BJ (cell line): ENCODE measurements around the gene ELAC1. TPM values are rescaled to one million over a fixed set of nuclear protein-coding genes. Genes with fewer than 3 reads are reported as not detected.

Experiments
- CTCF ChIA-PET: fragments of 350-600 bp; formaldehyde crosslinking; extraction: SDS; loops from one replicate; lab custom pipeline; 2021; ENCODE audit warnings: antibody characterized with exemption, inconsistent platforms; lab: Yijun Ruan, JAX
- POLR2A ChIA-PET: fragments of 300-600 bp; sonication (Branson Sonifier 250); formaldehyde crosslinking; extraction: SDS; loops from one replicate; lab custom pipeline; 2021; ENCODE audit warnings: antibody characterized with exemption; lab: Charles Lee
- DNase-seq: peaks from one replicate; pipeline ENCODE4 v3.0.0-alpha.2; 2011; ENCODE audit warnings: low read depth
- H3K27me3 ChIP-seq: 2 replicates; pipeline ENCODE4 v1.6.0; 2011; ENCODE audit warnings: low read length; ENCODE audit not compliant: control insufficient read depth, insufficient read depth
- H3K36me3 ChIP-seq: 2 replicates; pipeline ENCODE4 v1.5.1; 2011; ENCODE audit warnings: low read length; ENCODE audit not compliant: control insufficient read depth, insufficient read depth
- H3K4me3 ChIP-seq: 2 replicates; pipeline ENCODE4 v1.5.1; 2011; ENCODE audit warnings: low read depth, mild to moderate bottlenecking, control low read depth, low read length
- CTCF ChIP-seq: IDR thresholded peaks from 2 replicates; pipeline ENCODE4 v1.5.1; 2011; ENCODE audit warnings: low read depth, mild to moderate bottlenecking, control low read depth, inconsistent platforms, low read length, moderate library complexity; ENCODE audit not compliant: insufficient read depth
- polyA plus RNA-seq: library from polyadenylated mRNA; depleted of rRNA; stranded (reverse); fragments of >200 nt; gene quantifications from 2 replicates; pipeline ENCODE4 v1.2.3, GENCODE V29; 2011

The ELAC1 gene
- polyA plus RNA-seq, 1 experiment: 4.4 TPM

GRCh38 chr18:50933684-50934083 is 34.2 kb upstream of the ELAC1 start:
- Histone ChIP-seq H3K4me3 (no peak overlapping the region), H3K36me3 (0 out of 2 replicates have a peak, but pooled peaks cover 1% of the 10 kb centered on the region), H3K27me3 (no peaks in the 10 kb centered on the region)
- TF ChIP-seq CTCF: no peak
- ChIA-PET POLR2A (no interaction called here), CTCF (no interaction called here)
- DNase-seq: no peak

GRCh38 chr18:50934545-50935211 is 33.2 kb upstream of the ELAC1 start:
- Histone ChIP-seq H3K4me3 (no peak overlapping the region), H3K27me3 (no peaks in the 10 kb centered on the region), H3K36me3 (0 out of 2 replicates have a peak, but pooled peaks cover 1% of the 10 kb centered on the region)
- ChIA-PET POLR2A (no interaction called here), CTCF (no interaction called here)
- no peak for TF ChIP-seq CTCF
- DNase-seq: no peak

GRCh38 chr18:50935493-50936191 is 32.2 kb upstream of the ELAC1 start:
- POLR2A ChIA-PET: no interaction called here
- no peak for TF ChIP-seq CTCF
- Histone ChIP-seq H3K36me3 (0 out of 2 replicates have a peak, but pooled peaks cover 1% of the 10 kb centered on the region), H3K27me3 (no peaks in the 10 kb centered on the region), H3K4me3 (no peak overlapping the region)
- DNase-seq: no peak
- CTCF ChIA-PET: no interaction called here

GRCh38 chr18:50937183-50937582 is 30.7 kb upstream of the ELAC1 start:
- H3K36me3 ChIP-seq: 0 out of 2 replicates have a peak, but pooled peaks cover 1% of the 10 kb centered on the region
- CTCF ChIA-PET: no interaction called here
- POLR2A ChIA-PET: no interaction called here
- DNase-seq: no peak
- no peak overlapping the region for H3K4me3 ChIP-seq
- no peak for TF ChIP-seq CTCF
- no peaks in the 10 kb centered on the region for H3K27me3 ChIP-seq

GRCh38 chr18:50938912-50939311 is 28.9 kb upstream of the ELAC1 start:
- ChIA-PET POLR2A (no interaction called here), CTCF (interaction anchor here (0.9 to 1.4 kb wide), 2 partner anchors 37 to 112 kb away, joined by 3 to 5 read pairs; no protein-coding TSS in a partner anchor)
- Histone ChIP-seq H3K27me3 (no peaks in the 10 kb centered on the region), H3K36me3 (0 out of 2 replicates have a peak, but pooled peaks cover 3% of the 10 kb centered on the region), H3K4me3 (no peak overlapping the region)
- TF ChIP-seq CTCF: no peak
- DNase-seq: no peak
